Measurements from ENCODE around the gene FIBP. TPM values are rescaled to one million over a fixed set of nuclear protein-coding genes. Genes with fewer than 3 reads are reported as not detected.

The FIBP gene
- total and polyA plus RNA-seq, 2 donors (not counting 3 experiments of a cell fraction or from before 2014, with no cell fraction given) = 105 to 162 TPM

GRCh38 chr11:65915101-65915820 is 27.0 kb upstream of the FIBP start:
- H3K36me3 ChIP-seq (ENCODE audit: control insufficient read depth in 2 of 2, extremely low read depth in 1 of 2, insufficient read depth in 2 of 2, low read length in 2 of 2) = no peaks in the 10 kb centered on the region
- no peaks in the 10 kb centered on the region for H4K20me1 ChIP-seq (replicated peaks; ENCODE audit: control insufficient read depth, extremely low read depth, insufficient read depth, low read length)
- peak overlapping the region; percentile 92 for H3K27ac ChIP-seq (ENCODE audit: insufficient read depth, low read depth, low read length)
- CTCF ChIA-PET = interaction anchor here (0.7 to 4.9 kb wide), 12 partner anchors 8 to 135 kb away, joined by 3 to 73 read pairs (median 4); partner anchors contain the start of genes CCDC85B, FIBP and FOSL1
- dilution Hi-C loops (cut with MboI; ENCODE audit: extremely low pct_ligation_motif_present, low sequenced_read_pairs) = no loop called here
- FAIRE-seq (no peak), DNase-seq (ENCODE audit: low read depth, low spot score) (no peak)
- H3K27me3 ChIP-seq (ENCODE audit: control insufficient read depth in 2 of 2, insufficient read depth in 2 of 2, low read length in 2 of 2) = no peaks in the 10 kb centered on the region
- H3K4me3 ChIP-seq (replicated peaks in 1 of 3; ENCODE audit: insufficient read depth in 1 of 3, low read depth in 1 of 3, low read length in 3 of 3) = no peak overlapping the region
- H2AFZ ChIP-seq (ENCODE audit: low read depth, low read length) = no peak overlapping the region
- H3K79me2 ChIP-seq (ENCODE audit: control insufficient read depth, insufficient read depth, low read length) = peaks cover 31% of the 10 kb centered on the region
- TF ChIP-seq, protein P1, sequence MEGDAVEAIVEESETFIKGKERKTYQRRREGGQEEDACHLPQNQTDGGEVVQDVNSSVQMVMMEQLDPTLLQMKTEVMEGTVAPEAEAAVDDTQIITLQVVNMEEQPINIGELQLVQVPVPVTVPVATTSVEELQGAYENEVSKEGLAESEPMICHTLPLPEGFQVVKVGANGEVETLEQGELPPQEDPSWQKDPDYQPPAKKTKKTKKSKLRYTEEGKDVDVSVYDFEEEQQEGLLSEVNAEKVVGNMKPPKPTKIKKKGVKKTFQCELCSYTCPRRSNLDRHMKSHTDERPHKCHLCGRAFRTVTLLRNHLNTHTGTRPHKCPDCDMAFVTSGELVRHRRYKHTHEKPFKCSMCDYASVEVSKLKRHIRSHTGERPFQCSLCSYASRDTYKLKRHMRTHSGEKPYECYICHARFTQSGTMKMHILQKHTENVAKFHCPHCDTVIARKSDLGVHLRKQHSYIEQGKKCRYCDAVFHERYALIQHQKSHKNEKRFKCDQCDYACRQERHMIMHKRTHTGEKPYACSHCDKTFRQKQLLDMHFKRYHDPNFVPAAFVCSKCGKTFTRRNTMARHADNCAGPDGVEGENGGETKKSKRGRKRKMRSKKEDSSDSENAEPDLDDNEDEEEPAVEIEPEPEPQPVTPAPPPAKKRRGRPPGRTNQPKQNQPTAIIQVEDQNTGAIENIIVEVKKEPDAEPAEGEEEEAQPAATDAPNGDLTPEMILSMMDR (IDR thresholded peaks at IDR 0.05; ENCODE audit: extremely low read depth in 1 of 2, insufficient read depth in 1 of 2, low read depth in 1 of 2, low read length in 2 of 2) = no peak
- TF ChIP-seq MYC (IDR thresholded peaks at IDR 0.05; ENCODE audit: low read depth, low read length) (no peak), EZH2 (IDR thresholded peaks at IDR 0.05; ENCODE audit: borderline replicate concordance, low read depth, low read length, severe bottlenecking) (no peak), GATA2 (IDR thresholded peaks at IDR 0.05; ENCODE audit: insufficient read depth, insufficient read length, low read depth, low read length) (no peak), POLR2A (IDR thresholded peaks at IDR 0.05; ENCODE audit: low read depth, low read length) (no peak), POLR2AphosphoS5 (IDR thresholded peaks at IDR 0.05; ENCODE audit: insufficient read depth, low read depth, low read length) (no peak), FOS (IDR thresholded peaks at IDR 0.05; ENCODE audit: borderline replicate concordance, insufficient read depth, low read length) (no peak), JUN (IDR thresholded peaks at IDR 0.05; ENCODE audit: borderline replicate concordance, insufficient read depth, insufficient read length, low read depth) (no peak)
- TF ChIP-seq, protein P2, sequence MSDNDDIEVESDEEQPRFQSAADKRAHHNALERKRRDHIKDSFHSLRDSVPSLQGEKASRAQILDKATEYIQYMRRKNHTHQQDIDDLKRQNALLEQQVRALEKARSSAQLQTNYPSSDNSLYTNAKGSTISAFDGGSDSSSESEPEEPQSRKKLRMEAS (IDR thresholded peaks at IDR 0.05; ENCODE audit: insufficient read depth, insufficient read length) = no peak
- H3K9me3 ChIP-seq (replicated peaks; ENCODE audit: control insufficient read depth, insufficient read depth, low read length) = no peaks in the 10 kb centered on the region
- BruUV-seq (replicated peaks) = TSS peak; percentile 0
- H3K4me1 ChIP-seq (ENCODE audit: control insufficient read depth, extremely low read depth, insufficient read depth, low read length) = peaks cover 65% of the 10 kb centered on the region
- intact Hi-C loops (cut with micrococcal nuclease) = loop anchor here (1.0 to 5.0 kb wide), 3 partner anchors 15 to 137 kb away; partner anchors contain the start of genes FIBP, FOSL1 and SF3B2
- POLR2A ChIA-PET = interaction anchor here (0.7 to 2.0 kb wide), 5 partner anchors 16 to 137 kb away, joined by 3 to 28 read pairs (median 7); partner anchors contain the start of genes CCDC85B, FIBP and FOSL1
- H3K9ac ChIP-seq (replicated peaks; ENCODE audit: extremely low read depth, insufficient read depth, low read length) = peak overlapping the region; percentile 25
- no peak overlapping the region for H3K4me2 ChIP-seq (ENCODE audit: insufficient read depth, low read length)
- no peaks in the 10 kb centered on the region for H3K9me1 ChIP-seq (replicated peaks; ENCODE audit: control insufficient read depth, extremely low read depth, insufficient read depth, low read length)
